NCI-H524 treated with DMSO at 0.1 percent for 48 hours (cell line): ENCODE results near the gene FGL2.
"Not testable (repeated sequence)": the region's sequence is repeated elsewhere in the genome, so short reads cannot be mapped to it uniquely, and the experiment has no call there.

Experiments
- DNase-seq: peaks from one replicate; lab custom pipeline; 2025; lab: John Stamatoyannopoulos, UW

The FGL2 gene

GRCh38 chr7:77216181-77216845, 16.7 kb upstream of the FGL2 start:
- no peak for DNase-seq

- no peak for DNase-seq
Observed at GRCh38 chr7:77209479-77210139, 10.0 kb upstream of the FGL2 start.

- no peak for DNase-seq
Observed at GRCh38 chr7:77208416-77208815, 8.8 kb upstream of the FGL2 start.

- DNase-seq = no peak
Observed at GRCh38 chr7:77205706-77206105, 6.1 kb upstream of the FGL2 start.

- DNase-seq = no peak
Observed at GRCh38 chr7:77202481-77202976, 2.9 kb upstream of the FGL2 start.

- DNase-seq = no peak
Observed at GRCh38 chr7:77200542-77200941, 923 bp upstream of the FGL2 start.

GRCh38 chr7:77197141-77197540, 2.5 kb downstream of the FGL2 start:
- DNase-seq = no peak

GRCh38 chr7:77188731-77189437, 10.7 kb downstream of the FGL2 start:
- DNase-seq = no peak

- DNase-seq = no peak
Observed at GRCh38 chr7:77185866-77186265, 13.8 kb downstream of the FGL2 start.

GRCh38 chr7:77184990-77185389, 14.6 kb downstream of the FGL2 start:
- no peak for DNase-seq

- no peak for DNase-seq
Observed at GRCh38 chr7:77184463-77184862, 15.2 kb downstream of the FGL2 start.

- DNase-seq = no peak
Observed at GRCh38 chr7:77182261-77182660, 17.4 kb downstream of the FGL2 start.

GRCh38 chr7:77181734-77182133, 17.9 kb downstream of the FGL2 start:
- no peak for DNase-seq

- DNase-seq = no peak
Observed at GRCh38 chr7:77181015-77181595, 18.5 kb downstream of the FGL2 start.

- DNase-seq = not testable (repeated sequence)
Observed at GRCh38 chr7:77178024-77178423, 21.6 kb downstream of the FGL2 start.

GRCh38 chr7:77177321-77177904, 22.2 kb downstream of the FGL2 start:
- DNase-seq = not testable (repeated sequence)

GRCh38 chr7:77175274-77175800, 24.3 kb downstream of the FGL2 start:
- DNase-seq = not testable (repeated sequence)

- not testable (repeated sequence) for DNase-seq
Observed at GRCh38 chr7:77174418-77174817, 25.2 kb downstream of the FGL2 start.

- not testable (repeated sequence) for DNase-seq
Observed at GRCh38 chr7:77172437-77173172, 27.0 kb downstream of the FGL2 start.

- DNase-seq = peak; percentile 1
Observed at GRCh38 chr7:77171073-77171472, 28.5 kb downstream of the FGL2 start.

GRCh38 chr7:77157446-77157845, 42.2 kb downstream of the FGL2 start:
- DNase-seq = no peak
